ENCODE measurements around the gene TMOD1.

- no peak for TF ChIP-seq CTCF (IDR thresholded peaks at IDR 0.05)
- no peak for TF ChIP-seq POLR2A (IDR thresholded peaks at IDR 0.05)
- TF ChIP-seq EP300 (IDR thresholded peaks at IDR 0.05): no peak
Observed at GRCh38 chr9:97596906-97597305, 95.4 kb downstream of the TMOD1 start.
